Aorta (tissue), 5 donors: ENCODE results near the gene HAPLN2. TPM values are rescaled to one million over a fixed set of nuclear protein-coding genes. Genes with fewer than 3 reads are reported as not detected.

Experiments
- ATAC-seq: fragments of 200-7000 bp; cut with Tn5 transposase; one replicate; pipeline ENCODE4 v1.9.1; 2022; ENCODE audit warnings: moderate library complexity; ENCODE audit not compliant: low FRiP score
- DNase-seq, 2 donors: peaks; one replicate each; pipeline ENCODE4 v3.0.0-alpha.2; 2020
- H3K27ac ChIP-seq, 2 donors: one replicate each; pipeline ENCODE4 v1.5.1; 2013; ENCODE audit warnings: low read length in 2 of 2, mild to moderate bottlenecking in 2 of 2, moderate library complexity in 2 of 2, control low read depth in 1 of 2, inconsistent platforms in 1 of 2, low read depth in 1 of 2
- H3K27me3 ChIP-seq, 2 donors: one replicate each; pipeline ENCODE4 v1.6.1; 2013; ENCODE audit warnings: control low read depth in 1 of 2, low read length in 1 of 2, mild to moderate bottlenecking in 1 of 2, moderate library complexity in 1 of 2; ENCODE audit not compliant: insufficient read depth in 2 of 2, control insufficient read depth in 1 of 2
- H3K36me3 ChIP-seq, 2 donors: one replicate each; pipeline ENCODE4 v1.6.1; 2013; ENCODE audit warnings: control low read depth in 1 of 2, low read length in 1 of 2, mild to moderate bottlenecking in 1 of 2; ENCODE audit not compliant: insufficient read depth in 2 of 2, control insufficient read depth in 1 of 2
- H3K4me1 ChIP-seq, 2 donors: one replicate each; pipeline ENCODE4 v1.6.1; 2013; ENCODE audit warnings: low read length in 2 of 2, control low read depth in 1 of 2, mild to moderate bottlenecking in 1 of 2, moderate library complexity in 1 of 2; ENCODE audit not compliant: insufficient read depth in 2 of 2, control insufficient read depth in 1 of 2
- H3K4me3 ChIP-seq, 2 donors: one replicate each; pipeline ENCODE4 v1.5.1; 2013; ENCODE audit warnings: low read length in 2 of 2, control low read depth in 1 of 2, mild to moderate bottlenecking in 1 of 2
- H3K9me3 ChIP-seq: one replicate; pipeline ENCODE4 v1.6.1; 2013; ENCODE audit warnings: mild to moderate bottlenecking, low read length; ENCODE audit not compliant: control insufficient read depth
- WGBS, 2 donors: extraction: QIAGEN DNeasy Blood & Tissue Kit; methylation state at CpG; one replicate each; pipeline ENCODE4 v1.1.7; 2013; 5-methylcytosine and 5-hydroxymethylcytosine counted together
- intact Hi-C, 2 donors: fragments of 100-400 bp; cut with DNase I; formaldehyde crosslinking; loops; one replicate each; pipeline versions ENCODE4 v1.14.2 to v1.15.0; 2022
- polyA plus RNA-seq, 2 donors: library from polyadenylated mRNA; stranded (reverse); fragments of 200-250 nt; gene quantifications; one replicate each; pipeline ENCODE4 v1.2.3, GENCODE V29; 2013
- total RNA-seq, 2 donors: library from RNA; stranded (reverse); fragmentation: NEBNext Ultra II Directional; extraction: Animal tissue kit (Norgen Biotek cat#: 25700); gene quantifications; one replicate each; pipeline ENCODE4 v1.2.1, GENCODE V29; 2021
- donor health status: healthy with polysubstance abuse.
- donor health status: Bipolar disorder and iron deficiency.
- donor health status: DM: no; HTN: no; CAD: no.
- donor health status: DM: no; HTN: no; CAD: no.
- donor health status: DM: yes; HTN: yes; CAD: no.

Gene HAPLN2
- total and polyA plus RNA-seq, 4 donors: 0.13 to 0.94 (median 0.39) TPM; not detected in 1

DNA sequence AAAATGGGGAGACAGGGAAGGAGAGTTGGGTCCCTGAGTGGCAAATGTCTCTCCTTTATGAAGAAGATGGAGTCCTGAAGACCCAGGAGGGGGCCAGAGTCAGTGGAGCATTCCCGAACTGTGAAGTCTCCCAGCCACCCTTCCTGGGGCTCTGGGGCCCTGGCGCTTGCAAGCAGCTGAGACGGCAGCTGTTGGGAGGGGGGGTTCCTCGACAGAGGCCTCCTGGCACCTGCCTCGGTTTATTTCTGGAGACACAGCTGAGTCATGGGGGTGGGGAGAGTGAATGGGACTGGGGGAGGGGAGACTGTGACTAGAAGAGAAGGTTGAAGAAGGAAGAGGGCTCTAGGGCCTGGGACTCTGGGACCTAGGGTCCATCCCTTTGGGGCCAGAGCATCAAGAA is 44.0 kb downstream of the HAPLN2 start:
- H3K4me3 ChIP-seq: no peak overlapping the region
- H3K27me3 ChIP-seq: no peaks in the 10 kb centered on the region
- intact Hi-C loops: no loop called here
- H3K36me3 ChIP-seq: no peaks in the 10 kb centered on the region
- peak; percentile 81 to 88 for DNase-seq
- H3K27ac ChIP-seq: peak overlapping the region in 1 of 2 donors; percentile 64
- 3 to 5% methylated on average over 5 of the region's 5 CpGs for WGBS, 2 donors
- H3K9me3 ChIP-seq: no peaks in the 10 kb centered on the region
- peaks cover 0 to 2% of the 10 kb centered on the region in 2 donors for H3K4me1 ChIP-seq
- no peak for ATAC-seq

- no peaks in the 10 kb centered on the region for H3K9me3 ChIP-seq
- peak overlapping the region in 1 of 2 donors; percentile 67 for H3K27ac ChIP-seq
- intact Hi-C loops: no loop called here
- no peaks in the 10 kb centered on the region for H3K27me3 ChIP-seq
- DNase-seq (no peak), ATAC-seq (no peak)
- peaks cover 0 to 2% of the 10 kb centered on the region in 2 donors for H3K4me1 ChIP-seq
- WGBS, 2 donors: 65 to 73% methylated on average over 5 of the region's 5 CpGs
- no peak overlapping the region for H3K4me3 ChIP-seq
- H3K36me3 ChIP-seq: no peaks in the 10 kb centered on the region
These were observed 45.0 kb downstream of the HAPLN2 start for GRCh38 chr1:156664046-156664766.

DNA sequence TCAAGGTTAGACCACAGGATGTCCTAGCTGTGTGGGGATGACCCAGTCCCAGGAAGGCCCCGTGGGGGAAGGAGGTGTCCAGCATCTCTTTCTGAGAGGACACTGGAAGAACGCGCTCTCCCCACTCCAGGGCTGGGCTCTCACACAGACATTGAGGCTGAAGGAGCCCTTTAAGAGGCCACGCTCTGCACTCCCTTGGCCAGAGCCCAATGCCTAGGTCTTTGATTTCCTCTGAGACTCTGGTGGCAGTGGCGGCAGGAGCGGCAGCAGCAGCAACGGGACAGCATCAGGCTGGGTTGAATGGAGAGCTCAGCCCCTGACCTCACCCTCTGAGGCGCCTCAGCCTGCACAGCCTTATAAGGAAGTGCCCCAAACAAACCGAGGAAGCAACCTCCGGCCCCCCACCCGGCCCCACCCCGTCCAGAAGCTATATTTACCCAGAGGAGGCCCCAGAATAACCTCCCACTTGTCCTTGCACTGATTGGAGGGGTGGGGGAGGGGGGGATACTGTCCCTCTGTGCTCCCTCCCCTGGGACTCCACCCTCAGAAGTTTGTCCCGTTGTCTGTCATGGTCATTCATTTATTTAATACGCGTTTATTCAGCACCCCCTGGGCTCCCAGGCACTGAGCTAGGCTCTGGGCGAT is 45.7 kb downstream of the HAPLN2 start:
- peak overlapping the region in 1 of 2 donors; percentile 73 for H3K27ac ChIP-seq
- intact Hi-C loops: no loop called here
- no peaks in the 10 kb centered on the region for H3K36me3 ChIP-seq
- H3K4me3 ChIP-seq: no peak overlapping the region
- H3K9me3 ChIP-seq: no peaks in the 10 kb centered on the region
- WGBS, 2 donors: 22 to 25% methylated on average over 16 of the region's 16 CpGs
- H3K4me1 ChIP-seq: peaks cover 0 to 2% of the 10 kb centered on the region in 2 donors
- peak; percentile 9 for ATAC-seq
- peak; percentile 76 to 84 for DNase-seq
- no peaks in the 10 kb centered on the region for H3K27me3 ChIP-seq

- Histone ChIP-seq H3K27ac (peak overlapping the region in 1 of 2 donors; percentile 73), H3K36me3 (no peaks in the 10 kb centered on the region), H3K9me3 (no peaks in the 10 kb centered on the region), H3K4me3 (no peak overlapping the region), H3K4me1 (peaks cover 0 to 2% of the 10 kb centered on the region in 2 donors), H3K27me3 (no peaks in the 10 kb centered on the region)
- intact Hi-C loops: no loop called here
- ATAC-seq (no peak), DNase-seq (no peak)
- WGBS, 2 donors: 58 to 61% methylated on average over 3 of the region's 3 CpGs
These were observed 46.3 kb downstream of the HAPLN2 start for GRCh38 chr1:156665539-156665938.

GRCh38 chr1:156666862-156667609 is 47.8 kb downstream of the HAPLN2 start:
- no peak for DNase-seq
- peak; percentile 1 for ATAC-seq
- 90 to 91% methylated on average over 9 of the region's 9 CpGs for WGBS, 2 donors
- Histone ChIP-seq H3K9me3 (no peaks in the 10 kb centered on the region), H3K27me3 (no peaks in the 10 kb centered on the region), H3K27ac (peak overlapping the region in 1 of 2 donors; percentile 33), H3K4me1 (peaks cover 0 to 2% of the 10 kb centered on the region in 2 donors), H3K36me3 (no peaks in the 10 kb centered on the region), H3K4me3 (no peak overlapping the region)
- intact Hi-C loops: no loop called here

DNA sequence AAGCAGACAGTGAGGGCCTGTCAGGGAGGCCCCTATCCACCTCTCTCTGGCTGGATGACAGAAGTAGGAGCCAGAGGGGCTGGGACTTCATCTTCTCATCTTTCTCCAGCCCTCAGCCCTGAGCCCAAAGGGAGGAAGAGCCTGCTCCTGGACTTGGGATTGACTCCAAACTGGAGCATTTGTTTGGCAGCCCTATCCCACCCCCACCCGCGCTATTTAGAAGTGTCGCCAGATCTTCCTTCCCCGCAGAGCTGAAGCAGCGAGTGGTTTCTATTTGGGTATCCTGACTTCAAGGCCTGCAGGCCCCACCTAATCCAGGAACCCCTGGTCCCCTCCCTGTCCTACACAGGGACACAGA is 48.4 kb downstream of the HAPLN2 start:
- H3K36me3 ChIP-seq: no peaks in the 10 kb centered on the region
- intact Hi-C loops: no loop called here
- H3K27ac ChIP-seq: peak overlapping the region in 1 of 2 donors; percentile 33
- ATAC-seq: no peak
- no peak overlapping the region for H3K4me3 ChIP-seq
- no peaks in the 10 kb centered on the region for H3K9me3 ChIP-seq
- H3K4me1 ChIP-seq: peaks cover 0 to 2% of the 10 kb centered on the region in 2 donors
- WGBS, 2 donors: 25 to 33% methylated on average over 5 of the region's 5 CpGs
- no peak for DNase-seq
- H3K27me3 ChIP-seq: no peaks in the 10 kb centered on the region

GRCh38 chr1:156667968-156668709 is 48.9 kb downstream of the HAPLN2 start:
- Histone ChIP-seq H3K4me3 (no peak overlapping the region), H3K27ac (peak overlapping the region in 1 of 2 donors; percentile 6), H3K36me3 (no peaks in the 10 kb centered on the region), H3K4me1 (peaks cover 0 to 2% of the 10 kb centered on the region in 2 donors), H3K9me3 (no peaks in the 10 kb centered on the region), H3K27me3 (no peaks in the 10 kb centered on the region)
- 90 to 94% methylated on average over 9 of the region's 9 CpGs for WGBS, 2 donors
- DNase-seq: no peak
- intact Hi-C loops: no loop called here
- ATAC-seq: peak; percentile 39
